Epithelial cell of esophagus (primary cell): ENCODE results near the gene GALNT15.

ENCODE experiments used
- DNase-seq: peaks from one replicate; pipeline ENCODE4 v3.0.0; 2010; ENCODE audit warnings: low read depth
- H3K4me3 ChIP-seq: 2 replicates; pipeline ENCODE4 v1.5.1; 2011; ENCODE audit warnings: mild to moderate bottlenecking, low read length, control low read depth
- CTCF ChIP-seq: IDR thresholded peaks from 2 replicates; pipeline ENCODE4 v1.5.1; 2011; ENCODE audit warnings: low read depth, mild to moderate bottlenecking, low read length, control low read depth, inconsistent platforms; ENCODE audit not compliant: insufficient read depth; ENCODE audit errors: missing control alignments

Gene GALNT15

GRCh38 chr3:16224325-16224724, 49.8 kb downstream of the GALNT15 start:
- no peak overlapping the region for H3K4me3 ChIP-seq
- TF ChIP-seq CTCF: no peak
- DNase-seq: no peak

- DNase-seq: no peak
- no peak for TF ChIP-seq CTCF
- H3K4me3 ChIP-seq: no peak overlapping the region
Measured at GRCh38 chr3:16227566-16227965, 53.1 kb downstream of the GALNT15 start.

GRCh38 chr3:16229681-16230080, 55.2 kb downstream of the GALNT15 start:
- DNase-seq: no peak
- no peak for TF ChIP-seq CTCF

GRCh38 chr3:16231983-16232382, 57.5 kb downstream of the GALNT15 start:
- H3K4me3 ChIP-seq: no peak overlapping the region
- no peak for DNase-seq
- no peak for TF ChIP-seq CTCF

More at GRCh38 chr3:16229681-16230080, 55.2 kb downstream of the GALNT15 start:
- no peak overlapping the region for H3K4me3 ChIP-seq

GRCh38 chr3:16233806-16234205, 59.3 kb downstream of the GALNT15 start:
- no peak overlapping the region for H3K4me3 ChIP-seq
- DNase-seq: no peak
- TF ChIP-seq CTCF: no peak

GRCh38 chr3:16234281-16234680, 59.8 kb downstream of the GALNT15 start:
- TF ChIP-seq CTCF: no peak
- H3K4me3 ChIP-seq: no peak overlapping the region
- no peak for DNase-seq

- no peak overlapping the region for H3K4me3 ChIP-seq
- DNase-seq: no peak
- TF ChIP-seq CTCF: no peak
Measured at GRCh38 chr3:16236030-16236639, 61.7 kb downstream of the GALNT15 start.
